ENCODE measurements around the gene FHIT.

Gene FHIT

DNA sequence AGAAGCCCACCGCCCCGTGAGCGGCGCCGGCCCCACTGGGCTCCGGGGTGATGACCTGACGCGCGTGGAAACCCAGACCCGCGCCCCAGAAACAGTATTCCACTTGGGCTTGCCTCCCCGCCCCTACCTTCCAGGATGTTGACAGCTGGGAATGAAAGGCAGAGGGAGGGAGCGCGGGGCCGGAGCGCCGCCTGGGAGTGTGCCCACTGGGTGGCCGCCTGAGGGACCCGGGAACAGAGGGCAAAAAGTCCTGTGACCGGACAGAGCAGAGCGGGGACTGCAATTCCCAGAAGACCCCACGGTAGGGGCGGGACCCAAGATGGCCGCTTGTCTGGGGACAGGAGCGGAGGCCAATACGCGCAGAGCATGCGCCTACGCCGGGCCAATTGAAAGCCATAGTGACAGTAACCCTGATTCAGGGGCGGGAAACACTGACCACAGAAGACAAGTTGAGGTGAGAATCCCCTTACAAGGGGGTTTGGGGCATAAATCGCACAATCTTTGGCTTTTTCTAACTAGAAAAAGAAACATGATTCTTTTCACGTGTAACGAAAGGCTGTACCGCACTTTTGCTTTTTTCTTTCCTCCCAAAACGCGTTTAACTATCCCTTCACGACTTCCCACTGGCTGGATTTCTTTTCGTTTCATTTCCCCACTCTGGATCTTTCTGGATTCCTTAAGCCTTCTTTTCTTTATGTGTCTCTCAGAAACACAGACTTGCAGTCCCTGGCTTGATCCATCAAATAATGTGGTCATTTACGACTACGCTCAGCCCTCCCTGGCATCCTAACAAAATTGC is at the start of gene FHIT:
Gene FHIT, minus strand, starts transcription at position 279 of the 799 bp plus-strand sequence.
- DNase-seq (ENCODE audit: low read depth), result peak; percentile 72

DNA sequence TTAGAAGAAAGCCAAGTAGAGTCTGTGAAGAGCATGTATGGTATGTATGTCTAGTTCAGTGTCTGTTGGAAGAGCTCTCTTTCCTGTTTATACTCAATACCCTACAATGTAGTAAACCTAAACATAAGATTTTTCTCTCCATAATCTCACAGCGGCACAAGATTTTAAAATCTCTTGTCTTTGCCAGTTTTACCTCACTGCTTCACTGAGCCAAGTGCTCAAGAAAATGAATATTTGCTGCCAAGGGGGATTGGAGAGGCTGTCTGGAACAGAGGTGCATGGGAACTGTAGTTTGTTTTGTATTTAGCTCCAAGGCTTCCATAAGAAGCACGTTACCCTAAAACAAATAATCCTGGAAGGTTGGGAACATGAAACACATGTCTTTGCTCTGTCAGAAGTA is 49.5 kb upstream of the FHIT start:
- DNase-seq (ENCODE audit: low read depth), result no peak

DNA sequence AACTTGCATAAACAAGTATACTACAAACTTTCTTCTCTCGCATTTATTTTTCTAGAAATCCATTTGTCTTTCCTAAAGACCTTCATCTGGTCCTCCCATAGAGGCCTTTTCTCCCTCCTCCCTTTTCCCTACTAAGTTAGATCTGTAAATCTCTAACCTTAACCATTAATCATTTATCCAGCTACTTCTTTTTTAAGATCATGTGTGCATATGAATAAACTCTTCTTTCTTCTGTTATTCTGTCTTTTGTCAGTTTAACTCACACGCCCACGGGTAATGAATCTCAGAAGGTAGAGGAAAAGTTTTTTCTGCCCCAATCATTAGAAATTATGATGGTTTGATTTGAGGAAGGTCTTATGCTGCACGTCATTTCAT is 48.7 kb upstream of the FHIT start:
- DNase-seq (ENCODE audit: low read depth), result no peak

DNA sequence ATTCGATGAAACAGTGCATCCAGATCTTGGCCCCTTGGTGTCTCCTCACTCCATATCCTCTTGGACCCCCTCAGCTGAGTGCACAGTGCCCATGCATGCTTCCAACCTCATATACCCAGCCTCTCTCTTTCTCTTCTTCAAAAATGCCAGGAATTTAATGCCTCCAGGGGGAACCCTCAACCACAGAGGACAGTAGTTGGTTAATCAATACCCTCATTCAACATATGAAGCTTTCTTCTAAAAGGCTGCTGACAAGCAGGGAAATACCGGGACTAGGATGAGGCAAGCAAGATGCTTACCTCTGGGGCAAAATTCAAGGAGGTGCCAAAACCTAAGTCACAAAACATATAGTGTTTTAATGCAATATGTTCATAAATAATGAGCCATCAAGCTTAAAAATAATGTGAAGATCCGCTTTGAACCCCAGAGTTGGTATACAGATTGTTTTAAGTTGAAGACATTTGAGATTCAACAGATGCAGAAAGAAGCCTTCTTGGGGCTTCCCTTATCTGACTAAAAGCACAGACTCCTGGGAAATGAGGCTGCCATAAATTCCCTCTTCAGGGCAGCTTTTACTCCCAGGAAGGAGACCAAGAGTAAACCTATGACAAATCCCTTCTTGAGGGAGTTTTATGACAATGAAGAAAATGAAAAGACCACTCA is 48.2 kb upstream of the FHIT start:
- DNase-seq (ENCODE audit: low read depth), result no peak

DNA sequence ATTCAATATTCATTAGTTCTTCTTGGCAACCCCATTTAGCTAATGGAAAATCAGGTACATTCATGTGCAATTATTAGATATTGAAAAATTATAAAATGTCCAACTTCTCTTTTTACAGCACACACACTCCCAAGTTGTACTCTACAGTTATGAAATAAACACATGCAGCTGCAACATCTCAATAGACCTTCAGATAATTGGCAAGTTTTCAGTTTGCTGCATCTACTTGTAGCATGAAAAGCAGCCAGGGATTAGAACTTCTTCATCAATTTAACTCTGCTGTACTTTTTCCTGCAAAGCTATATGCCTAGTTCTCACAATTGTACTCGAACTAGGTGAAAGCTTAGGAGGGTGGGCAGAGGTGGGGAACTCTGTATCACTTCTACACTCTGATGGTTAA is 46.6 kb upstream of the FHIT start:
- DNase-seq (ENCODE audit: low read depth), result no peak

DNA sequence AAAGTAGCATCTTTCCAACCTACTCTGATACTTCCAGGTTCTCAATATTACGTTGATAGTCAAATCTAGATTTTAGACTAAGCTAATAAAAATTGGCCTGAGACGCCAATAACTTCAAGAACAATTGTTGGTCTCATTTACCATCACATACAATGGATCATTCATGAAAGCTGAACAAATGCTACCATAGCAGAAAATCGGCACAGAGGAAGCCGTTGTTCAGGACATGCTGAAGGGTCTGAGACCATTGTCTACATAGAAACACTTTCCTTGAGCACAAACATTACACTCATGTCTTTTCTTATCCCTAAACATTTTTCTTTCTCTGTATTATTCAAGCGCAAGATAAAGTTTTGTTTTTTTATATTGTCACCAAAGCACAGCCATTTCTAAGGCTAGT is 37.2 kb upstream of the FHIT start:
- no peak for DNase-seq (ENCODE audit: low read depth)

DNA sequence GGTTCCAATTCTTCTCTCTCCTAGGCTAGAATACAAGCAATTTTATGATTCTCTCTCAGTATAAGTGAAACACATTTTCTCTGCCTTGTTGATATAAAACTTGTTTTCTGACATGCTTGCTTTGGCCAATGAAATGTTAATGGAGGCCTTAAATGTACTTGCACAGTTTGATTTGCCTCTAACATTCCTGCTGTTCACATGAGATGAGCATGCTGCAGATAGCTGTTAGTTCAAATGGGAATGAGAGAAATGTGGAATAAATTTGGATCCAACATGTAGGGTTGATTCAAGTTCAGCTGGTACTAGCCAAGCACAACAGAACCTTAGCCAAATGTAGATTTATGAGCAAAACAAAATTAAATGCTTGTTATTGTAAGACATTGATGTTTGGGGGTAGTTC is 32.6 kb upstream of the FHIT start:
- no peak for DNase-seq (ENCODE audit: low read depth)

DNA sequence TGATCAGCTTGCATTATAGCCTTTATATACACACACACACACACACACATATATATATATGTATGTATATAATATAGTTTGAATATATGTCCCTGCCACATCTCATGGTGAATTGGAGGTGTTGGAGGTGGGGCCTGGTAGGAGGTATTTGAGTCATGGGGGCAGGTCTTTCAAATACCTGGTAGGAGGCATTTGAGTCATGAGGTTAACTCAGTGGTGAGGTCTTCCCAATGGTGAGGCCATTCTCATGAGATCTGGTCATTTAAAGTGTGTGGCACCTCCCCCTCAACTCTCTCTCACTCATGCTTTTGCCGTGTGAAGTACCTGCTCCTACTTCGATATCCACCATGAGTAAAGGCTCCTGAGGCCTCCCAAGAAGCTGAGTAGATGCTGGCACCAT is 27.5 kb upstream of the FHIT start:
- no peak for DNase-seq (ENCODE audit: low read depth)

DNA sequence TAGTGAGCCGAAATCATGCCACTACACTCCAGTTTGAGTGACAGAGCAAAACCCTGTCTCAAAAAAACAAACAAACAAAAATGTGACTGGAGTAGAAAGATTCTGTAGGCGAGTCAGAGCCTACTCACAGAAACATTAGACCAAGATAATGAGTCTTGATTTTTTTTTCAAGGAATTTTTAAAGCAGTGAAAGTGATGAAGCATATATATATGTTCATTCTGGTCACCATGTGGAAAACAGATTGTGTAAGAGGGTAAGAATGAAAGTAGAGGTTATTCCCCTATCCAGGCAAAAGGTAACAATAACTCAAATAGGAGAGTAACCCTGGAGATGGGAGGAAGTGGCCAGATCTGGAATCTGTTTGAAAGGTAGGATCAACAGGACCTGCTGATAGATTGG is 26.2 kb upstream of the FHIT start:
- DNase-seq (ENCODE audit: low read depth), result no peak

DNA sequence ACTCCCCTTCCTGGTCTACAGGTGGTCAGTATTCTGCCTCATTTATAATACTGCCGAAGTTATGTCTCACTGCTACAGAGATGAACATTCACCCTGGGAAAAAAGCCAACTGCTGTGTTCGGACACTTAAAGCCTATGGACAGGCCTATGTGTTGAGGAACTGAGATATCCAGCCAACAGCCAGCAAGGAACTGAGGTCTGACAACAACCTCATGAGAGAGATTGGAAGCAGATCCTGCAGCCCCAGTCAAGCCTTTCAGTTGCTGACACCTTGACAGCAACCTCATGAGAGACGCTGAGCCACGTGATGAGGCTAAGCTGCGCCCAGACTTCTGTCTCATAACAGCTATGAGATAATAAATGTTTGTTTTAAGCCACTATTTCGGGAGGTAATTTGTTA is 18.2 kb upstream of the FHIT start:
- DNase-seq (ENCODE audit: low read depth), result no peak

DNA sequence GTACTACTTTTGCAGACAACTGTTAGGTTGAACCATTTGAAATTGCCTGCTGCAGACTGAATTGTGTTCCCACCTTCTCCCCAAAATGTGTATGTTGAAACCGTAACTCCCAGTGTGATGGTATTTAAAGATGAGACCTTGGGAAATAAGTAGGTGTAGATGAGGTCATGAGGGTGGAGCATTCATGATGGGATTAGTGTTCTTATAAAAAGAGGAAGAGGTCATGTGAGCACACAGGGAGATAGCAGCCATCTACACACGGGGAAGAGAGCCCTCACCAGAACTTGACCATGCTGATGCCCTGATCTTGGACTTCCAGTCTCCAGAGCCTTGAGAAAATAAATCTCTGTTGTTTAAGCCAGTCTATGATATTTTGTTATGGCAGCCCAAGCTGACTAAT is 17.4 kb upstream of the FHIT start:
- no peak for DNase-seq (ENCODE audit: low read depth)

DNA sequence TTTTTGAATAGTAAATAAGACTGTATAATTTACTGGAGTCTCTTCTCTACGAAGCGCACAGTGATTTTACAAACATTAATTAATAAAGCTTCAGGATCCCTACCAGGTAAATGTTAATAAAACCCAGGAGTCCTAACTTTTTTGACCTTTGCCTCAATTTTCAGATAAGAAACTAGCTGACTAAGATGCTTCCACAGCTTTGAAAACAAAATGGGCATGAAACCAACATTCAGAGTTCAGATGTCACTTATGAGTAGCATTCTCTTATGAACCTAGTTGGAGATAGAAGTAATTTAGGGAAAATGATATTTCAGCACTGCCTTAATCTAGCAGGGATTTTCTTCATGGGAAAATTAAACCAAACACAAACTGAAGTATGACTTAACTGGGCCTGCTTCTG is 13.0 kb upstream of the FHIT start:
- DNase-seq (ENCODE audit: low read depth), result no peak

DNA sequence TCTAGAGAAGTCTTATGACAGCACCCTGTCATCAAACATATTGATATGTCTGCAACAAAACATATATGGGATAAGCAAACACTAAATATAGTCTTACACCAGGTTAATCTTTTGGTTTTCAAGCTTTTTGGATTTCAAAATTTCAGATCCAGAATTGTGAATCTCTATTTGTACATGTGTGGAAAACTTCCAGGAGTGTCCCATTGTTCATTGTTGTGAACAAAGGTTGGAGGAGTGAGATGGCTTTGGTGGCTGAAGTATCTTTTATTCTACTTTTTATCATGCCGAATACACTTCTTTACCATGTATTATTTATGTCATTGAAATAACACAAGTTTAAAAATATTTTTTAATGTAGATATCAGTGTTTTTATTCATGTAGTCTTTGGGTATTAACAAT is 5.9 kb upstream of the FHIT start:
- no peak for DNase-seq (ENCODE audit: low read depth)

DNA sequence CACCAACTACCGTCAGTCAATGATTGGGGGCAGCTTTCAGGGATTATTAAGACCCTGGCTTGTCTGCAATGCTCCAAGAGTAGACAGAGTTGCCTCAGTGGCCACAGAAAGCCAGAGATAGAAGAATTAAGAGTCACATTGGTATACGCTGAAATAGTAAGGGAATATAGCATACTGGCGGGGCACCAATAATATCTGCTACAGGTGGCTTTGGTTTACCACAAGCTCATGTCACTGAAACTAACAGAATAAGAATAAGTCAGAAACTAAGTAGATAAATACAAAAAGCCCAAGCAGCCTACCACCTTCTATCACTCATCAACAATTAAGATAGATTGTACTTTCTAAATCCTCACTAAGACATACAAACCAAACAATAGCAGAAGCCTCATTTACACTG is 2.5 kb upstream of the FHIT start:
- no peak for DNase-seq (ENCODE audit: low read depth)

DNA sequence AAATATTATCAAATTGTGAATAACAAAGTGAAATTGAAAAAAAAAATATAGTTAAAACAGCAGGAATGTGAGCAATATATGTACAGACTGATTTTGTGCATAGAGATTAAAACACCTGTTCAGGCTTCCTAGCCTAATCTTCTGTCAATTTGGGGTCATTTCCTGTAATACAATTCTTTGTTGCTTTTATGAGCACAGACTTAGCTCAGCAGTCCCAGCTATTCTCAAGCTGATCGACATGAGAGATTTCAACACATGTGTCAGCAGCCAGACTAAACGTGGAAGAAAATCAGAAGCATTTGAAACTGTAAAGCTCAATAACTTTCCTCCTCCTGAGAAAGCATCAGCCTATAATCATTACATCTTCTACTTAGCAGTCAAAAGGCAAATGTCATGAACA is 1.6 kb upstream of the FHIT start:
- no peak for DNase-seq (ENCODE audit: low read depth)

DNA sequence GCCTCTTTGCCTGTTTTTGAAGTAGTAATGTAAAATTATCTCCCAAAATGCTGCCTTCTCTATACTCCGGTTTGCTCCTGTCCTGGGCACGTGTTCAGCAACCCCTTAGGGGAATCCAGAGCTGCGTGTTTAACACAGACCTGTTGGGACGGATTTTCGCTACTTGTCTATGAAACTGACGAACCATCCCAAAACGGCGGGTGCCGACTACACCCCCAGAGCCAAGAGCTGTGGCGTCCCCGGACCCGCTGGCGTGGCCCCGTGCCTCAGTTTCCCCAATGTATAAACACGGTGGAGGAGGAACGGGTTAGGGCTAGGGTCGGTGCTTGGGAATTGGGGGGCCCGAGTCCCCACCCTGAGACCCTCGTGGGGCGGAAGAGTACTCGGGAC is 473 bp downstream of the FHIT start:
- no peak for DNase-seq (ENCODE audit: low read depth)

DNA sequence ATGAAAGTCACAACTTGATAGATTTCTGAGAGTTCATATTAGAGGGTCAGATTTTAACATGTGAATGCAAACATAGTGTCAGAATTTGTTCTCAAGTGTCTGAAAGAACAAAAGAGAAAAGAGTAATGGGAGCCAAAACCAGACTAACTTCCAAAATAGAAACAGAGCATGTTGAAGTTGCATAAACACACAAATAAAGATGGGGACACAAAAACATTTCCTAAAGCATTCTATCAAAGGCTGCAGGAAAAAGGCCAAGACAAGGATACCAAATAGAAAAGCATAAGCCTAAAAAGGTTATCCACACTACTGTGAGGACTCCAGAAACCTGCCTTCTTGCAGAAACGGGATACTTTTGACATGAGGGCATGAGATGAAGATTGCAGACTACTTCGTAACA is 2.8 kb downstream of the FHIT start:
- DNase-seq (ENCODE audit: low read depth), result no peak

DNA sequence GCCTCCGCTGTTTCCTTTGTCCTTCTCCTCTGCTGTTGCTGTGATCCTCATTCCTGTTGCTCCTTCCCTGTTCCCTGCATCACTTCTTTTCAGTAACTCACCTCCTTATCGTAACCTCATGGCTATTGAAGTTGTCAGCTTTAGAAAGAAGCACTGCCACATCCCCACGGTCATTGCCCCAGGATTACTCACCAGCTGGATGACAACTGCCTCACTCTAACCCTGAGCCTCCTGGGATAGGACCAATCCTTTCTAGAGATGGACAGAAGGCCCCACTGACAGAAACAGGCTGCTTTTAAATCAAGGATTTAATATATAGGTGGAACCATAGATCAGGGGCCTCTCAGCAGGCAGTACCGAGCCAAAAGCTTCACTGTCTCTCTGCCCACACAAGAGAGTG is 4.1 kb downstream of the FHIT start:
- DNase-seq (ENCODE audit: low read depth), result no peak

DNA sequence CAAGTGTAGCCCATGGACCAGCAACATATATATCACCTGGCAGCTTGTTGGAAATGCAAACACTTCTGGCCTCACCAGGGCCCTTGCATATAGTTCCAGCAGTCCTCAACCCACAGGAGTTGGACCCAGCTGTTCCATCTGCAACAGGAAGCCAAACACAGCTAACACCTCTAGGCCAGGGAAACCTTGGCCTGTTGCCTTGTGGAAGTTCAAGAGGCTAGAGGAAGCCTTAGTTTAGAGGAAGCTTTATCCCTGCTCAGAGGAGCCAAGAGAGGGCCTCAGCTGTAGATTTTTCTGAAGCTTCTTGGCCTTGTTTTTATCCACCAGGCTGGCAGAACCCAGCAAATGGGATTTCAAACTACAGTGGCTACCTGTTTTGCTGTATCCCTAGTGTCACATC is 11.4 kb downstream of the FHIT start:
- no peak for DNase-seq (ENCODE audit: low read depth)

DNA sequence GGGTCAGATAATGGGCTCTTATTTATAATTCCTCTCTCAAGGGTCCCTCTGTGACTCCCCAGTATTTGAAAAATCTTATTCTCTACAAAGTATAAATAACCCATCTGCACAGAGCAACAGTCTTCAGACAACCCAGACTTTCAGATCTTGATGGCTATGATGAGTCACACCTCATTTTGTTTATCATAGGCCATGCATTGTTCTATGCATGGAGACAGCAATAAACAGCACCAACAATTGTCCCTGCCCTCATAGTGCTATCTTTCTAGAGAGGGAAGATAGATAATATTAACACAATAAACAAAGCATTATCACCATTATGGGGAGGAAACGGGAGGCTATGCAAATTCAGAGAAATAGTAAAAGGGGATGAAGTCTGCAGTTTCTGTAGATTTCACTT is 13.4 kb downstream of the FHIT start:
- DNase-seq (ENCODE audit: low read depth), result no peak

DNA sequence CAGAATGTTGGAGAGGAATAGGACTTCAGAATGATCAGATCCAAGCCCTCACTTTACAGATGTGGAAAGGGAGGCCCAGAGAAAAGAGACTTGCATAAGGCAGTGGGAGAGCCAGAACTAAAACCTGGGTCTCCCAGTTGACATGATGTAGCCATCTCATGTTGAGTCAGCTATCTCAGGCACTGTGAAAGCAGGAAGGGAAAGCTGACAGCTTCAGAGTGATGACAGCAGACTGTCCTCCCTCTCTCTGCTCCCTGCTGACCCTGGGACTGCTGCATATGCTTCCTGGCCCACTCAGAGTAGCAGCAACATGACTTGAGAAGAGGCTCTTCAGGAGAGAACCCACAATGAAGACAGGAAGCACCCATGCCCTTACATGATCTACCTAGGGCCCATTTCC is 14.7 kb downstream of the FHIT start:
- DNase-seq (ENCODE audit: low read depth), result no peak

DNA sequence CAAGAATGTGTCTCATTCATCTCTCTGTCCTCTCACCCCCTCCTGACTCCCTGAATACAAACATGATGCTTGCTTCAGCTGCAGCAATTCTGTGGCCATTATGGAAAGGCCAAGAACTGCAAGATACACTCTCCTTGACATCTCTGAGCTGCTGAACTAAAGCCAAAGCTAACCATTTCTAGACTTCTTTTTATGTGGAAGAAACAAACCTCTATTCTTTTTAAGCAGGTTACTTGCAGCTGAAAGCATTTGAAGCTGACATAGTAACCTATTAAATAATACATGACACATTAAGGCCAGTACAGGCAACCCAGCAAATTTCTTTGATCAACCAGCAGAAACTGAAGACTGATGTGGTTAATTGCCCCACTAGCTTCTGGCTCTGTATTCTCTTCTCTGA is 17.5 kb downstream of the FHIT start:
- DNase-seq (ENCODE audit: low read depth), result no peak

DNA sequence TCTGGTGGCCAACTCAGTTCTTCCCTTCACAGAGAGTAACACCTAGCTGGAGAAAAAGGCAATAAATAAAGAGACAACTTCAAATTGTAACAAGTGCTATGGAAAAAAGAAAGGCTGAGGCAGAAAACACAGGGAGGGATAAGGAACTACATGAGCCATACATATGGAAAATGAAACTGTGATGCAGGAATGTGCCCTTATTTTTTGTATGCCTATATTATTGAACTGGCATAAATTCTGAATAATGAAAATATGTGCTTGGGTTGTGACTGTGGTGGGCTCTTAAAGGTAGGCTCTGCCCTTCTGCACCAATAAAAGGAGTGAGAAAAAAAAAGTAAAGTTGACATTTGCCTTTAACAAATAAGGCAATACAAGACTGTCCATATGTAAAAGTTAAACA is 19.6 kb downstream of the FHIT start:
- no peak for DNase-seq (ENCODE audit: low read depth)

DNA sequence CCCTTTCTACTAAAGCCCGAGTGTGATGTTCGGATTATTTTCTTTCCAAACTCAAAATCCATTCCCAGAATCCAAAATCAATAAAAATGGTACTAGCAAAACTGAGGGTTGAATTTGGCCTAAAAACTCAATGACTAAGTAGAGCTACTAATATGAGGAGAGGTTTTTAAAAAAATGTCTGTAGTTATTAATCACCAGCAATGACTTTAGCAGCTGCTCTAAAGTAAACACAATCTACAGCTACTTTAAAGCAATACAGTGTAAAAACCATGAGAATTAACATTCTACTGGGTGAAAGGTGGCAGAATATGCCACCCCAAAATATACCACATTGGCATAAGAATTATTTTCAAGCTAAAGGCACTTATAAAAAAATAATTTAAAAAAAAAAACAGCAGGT is 23.5 kb downstream of the FHIT start:
- no peak for DNase-seq (ENCODE audit: low read depth)

All from stimulated activated CD8-positive, alpha-beta memory T cell treated with anti-CD3 and anti-CD28 coated beads, Interleukin-12 subunit alpha, Interleukin-12 subunit beta, amount 100 ng/mL, for 4 hours (primary cell).